AG04450 (cell line): ENCODE data around the gene TBC1D14. TPM values are rescaled to one million over a fixed set of nuclear protein-coding genes. Genes with fewer than 3 reads are reported as not detected.
"Not testable (repeated sequence)": the region's sequence is repeated elsewhere in the genome, so short reads cannot be mapped to it uniquely, and the experiment has no call there.

Source experiments
- CTCF ChIA-PET: fragments of 300-600, 350-600 bp; formaldehyde crosslinking; extraction: SDS; loops from one replicate; lab custom pipeline; 2022; ENCODE audit warnings: antibody characterized with exemption, inconsistent platforms; lab: Charles Lee
- POLR2A ChIA-PET: fragments of 350-600 bp; formaldehyde crosslinking; extraction: SDS; loops from one replicate; lab custom pipeline; 2021; ENCODE audit warnings: antibody characterized with exemption, inconsistent platforms; lab: Yijun Ruan, JAX
- DNase-seq: peaks from one replicate; pipeline ENCODE4 v3.0.0-alpha.2; 2011; ENCODE audit warnings: low read depth, low spot score
- H3K27ac ChIP-seq: one replicate; pipeline ENCODE4 v1.5.1; 2012; ENCODE audit warnings: low read depth, low read length, control low read depth
- H3K27me3 ChIP-seq: one replicate; pipeline ENCODE4 v1.6.0; 2012; ENCODE audit warnings: low read length; ENCODE audit not compliant: control insufficient read depth, insufficient read depth
- H3K4me3 ChIP-seq: 2 replicates; pipeline ENCODE4 v1.5.1; 2011; ENCODE audit warnings: mild to moderate bottlenecking, low read depth, low read length, control low read depth
- H3K9me3 ChIP-seq: 2 replicates; pipeline ENCODE4 v1.5.1; 2012; ENCODE audit warnings: low read length; ENCODE audit not compliant: control insufficient read depth, insufficient read depth
- CTCF ChIP-seq: IDR thresholded peaks from 2 replicates; pipeline ENCODE4 v1.5.1; 2011; ENCODE audit warnings: low read depth, low read length, control low read depth, inconsistent platforms
- polyA plus RNA-seq: library from polyadenylated mRNA; depleted of rRNA; stranded (reverse); fragments of >200 nt; gene quantifications from 2 replicates; pipeline ENCODE4 v1.2.3, GENCODE V29; 2011; rRNA removed

Gene TBC1D14
- polyA plus RNA-seq, 1 experiment, result 46.3 TPM

GRCh38 chr4:7077371-7077770 lies 167.7 kb downstream of the TBC1D14 start:
- Histone ChIP-seq H3K4me3 (no peak overlapping the region), H3K27me3 (peaks cover 10% of the 10 kb centered on the region), H3K27ac (no peak overlapping the region), H3K9me3 (no peaks in the 10 kb centered on the region; the same call in 1 of the 2 replicates)
- CTCF ChIA-PET, result no interaction called here
- no peak for DNase-seq
- POLR2A ChIA-PET, result no interaction called here
- TF ChIP-seq CTCF, result no peak

- H3K27ac ChIP-seq, result no peak overlapping the region
- DNase-seq, result no peak
- H3K4me3 ChIP-seq, result no peak overlapping the region
- H3K27me3 ChIP-seq, result peaks cover 9% of the 10 kb centered on the region
- no peaks in the 10 kb centered on the region; the same call in 1 of the 2 replicates for H3K9me3 ChIP-seq
- TF ChIP-seq CTCF, result no peak
- CTCF ChIA-PET, result no interaction called here
- POLR2A ChIA-PET, result no interaction called here
Observed at GRCh38 chr4:7078025-7078424, 168.4 kb downstream of the TBC1D14 start.

GRCh38 chr4:7079483-7079882 lies 169.9 kb downstream of the TBC1D14 start:
- CTCF ChIA-PET, result interaction anchor here (2.1 kb wide), 1 partner anchor 9 kb away, joined by 17 read pairs; no protein-coding TSS in a partner anchor
- H3K4me3 ChIP-seq, H3K27ac ChIP-seq, DNase-seq, H3K9me3 ChIP-seq: not testable (repeated sequence)
- peaks cover 14% of the 10 kb centered on the region for H3K27me3 ChIP-seq
- POLR2A ChIA-PET, result interaction anchor here (0.7 kb wide), 1 partner anchor 10 kb away, joined by 3 read pairs; no protein-coding TSS in a partner anchor

- POLR2A ChIA-PET, H3K27ac ChIP-seq, H3K9me3 ChIP-seq, DNase-seq, H3K4me3 ChIP-seq: not testable (repeated sequence)
- H3K27me3 ChIP-seq, result peaks cover 16% of the 10 kb centered on the region
- CTCF ChIA-PET, result interaction anchor here (0.9 to 2.1 kb wide), 2 partner anchors 9 to 359 kb away, joined by 3 to 17 read pairs; no protein-coding TSS in a partner anchor
Observed at GRCh38 chr4:7079909-7080308, 170.3 kb downstream of the TBC1D14 start.

Other genes starting within 250 kb of the TBC1D14 start
- 0.40 TPM in 1 of 2 replicates, not detected in the other for gene S100P, start 215.9 kb upstream of the TBC1D14 start, polyA plus RNA-seq
- 70.6 and 96.5 TPM in 2 replicates for gene MRFAP1L1, start 200.0 kb upstream of the TBC1D14 start, polyA plus RNA-seq
- gene BLOC1S4, start 193.7 kb upstream of the TBC1D14 start, polyA plus RNA-seq, result 14.5 and 15.4 TPM in 2 replicates
- gene KIAA0232, start 127.1 kb upstream of the TBC1D14 start, polyA plus RNA-seq, result 20.9 and 25.0 TPM in 2 replicates
- gene TADA2B, start 133.5 kb downstream of the TBC1D14 start, polyA plus RNA-seq, result 6.4 and 6.5 TPM in 2 replicates
- gene GRPEL1, start 158.2 kb downstream of the TBC1D14 start, polyA plus RNA-seq, result 34.5 and 39.4 TPM in 2 replicates